GM19438 (cell line): ENCODE results near the gene BIN1.
A peak's percentile ranks its signal among the peaks of the same experiment; 100 is the strongest.

ENCODE experiments used
- ATAC-seq: cut with Tn5 transposase; IDR thresholded peaks from one replicate; pipeline ENCODE4 v1.9.1; 2021; ENCODE audit warnings: low read depth; ENCODE audit not compliant: unreplicated experiment

Gene BIN1

DNA sequence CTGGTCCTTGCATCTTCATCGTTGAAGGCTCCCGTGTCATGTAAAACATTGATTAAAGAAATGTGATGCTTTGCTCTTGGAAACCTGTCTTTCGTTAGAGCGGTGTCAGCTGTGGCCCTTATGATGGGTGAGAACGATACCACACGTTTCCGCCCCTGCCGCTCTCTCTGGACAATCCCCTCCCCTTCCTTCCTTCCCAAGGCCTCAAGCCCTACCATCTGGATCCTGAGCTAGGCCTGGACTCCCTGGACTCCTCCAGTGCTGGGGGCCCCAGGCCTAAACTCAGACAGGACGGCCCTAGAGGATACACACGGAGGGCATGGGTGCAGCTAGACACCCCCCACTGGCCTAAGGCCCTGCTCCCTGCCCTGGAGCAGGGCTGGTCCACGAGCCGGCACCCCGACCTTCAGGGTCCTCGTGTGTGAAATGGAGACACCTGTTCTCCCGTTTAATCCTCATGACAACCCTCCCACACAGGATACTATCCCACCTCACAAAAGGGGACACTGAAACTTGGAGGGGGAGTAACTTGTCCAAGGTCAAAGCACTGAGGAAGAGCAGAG is 13.2 kb downstream of the BIN1 start:
- no peak for ATAC-seq

GRCh38 chr2:127092901-127093516 is 13.9 kb downstream of the BIN1 start:
- ATAC-seq: no peak

DNA sequence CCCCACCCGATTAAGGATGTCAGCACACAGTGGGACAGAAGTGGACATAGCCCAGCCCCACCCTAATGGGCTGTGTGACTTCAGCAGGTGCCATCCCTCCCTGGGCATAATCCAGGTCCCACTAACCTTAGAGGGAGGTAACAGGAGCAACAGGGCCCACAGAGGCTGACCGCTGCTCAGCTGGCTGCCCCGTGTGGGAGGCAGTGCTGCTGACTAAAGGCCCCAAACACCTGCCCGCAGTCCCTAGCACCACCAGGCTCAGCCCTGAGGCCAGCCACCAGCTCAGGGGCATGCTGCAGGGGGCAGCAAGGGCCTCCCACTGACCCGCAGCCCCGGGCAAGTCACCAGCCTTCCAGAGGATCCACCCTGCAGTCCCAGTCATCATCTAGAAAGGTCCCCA is 14.6 kb downstream of the BIN1 start:
- ATAC-seq: no peak

DNA sequence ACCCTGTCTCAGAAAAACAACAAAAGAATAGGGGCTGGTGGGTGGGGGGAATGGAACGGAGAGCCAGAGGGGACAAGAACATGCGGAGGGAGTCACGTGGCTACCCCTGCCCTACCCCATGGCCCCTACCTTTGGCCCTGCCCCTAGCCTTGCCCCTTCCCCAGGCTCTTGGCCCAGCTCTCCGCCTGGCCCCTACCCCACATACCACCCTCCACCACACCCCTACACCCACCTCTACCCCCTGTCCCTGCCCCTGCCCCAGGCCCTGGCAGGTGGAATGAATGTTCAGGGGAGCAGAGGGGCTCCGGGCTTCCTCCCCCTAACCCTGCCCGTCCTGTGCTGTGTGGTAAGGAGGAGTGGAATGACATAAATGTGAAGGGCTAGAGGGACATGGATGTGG is 15.1 kb downstream of the BIN1 start:
- no peak for ATAC-seq

GRCh38 chr2:127091148-127091547 is 15.8 kb downstream of the BIN1 start:
- no peak for ATAC-seq

DNA sequence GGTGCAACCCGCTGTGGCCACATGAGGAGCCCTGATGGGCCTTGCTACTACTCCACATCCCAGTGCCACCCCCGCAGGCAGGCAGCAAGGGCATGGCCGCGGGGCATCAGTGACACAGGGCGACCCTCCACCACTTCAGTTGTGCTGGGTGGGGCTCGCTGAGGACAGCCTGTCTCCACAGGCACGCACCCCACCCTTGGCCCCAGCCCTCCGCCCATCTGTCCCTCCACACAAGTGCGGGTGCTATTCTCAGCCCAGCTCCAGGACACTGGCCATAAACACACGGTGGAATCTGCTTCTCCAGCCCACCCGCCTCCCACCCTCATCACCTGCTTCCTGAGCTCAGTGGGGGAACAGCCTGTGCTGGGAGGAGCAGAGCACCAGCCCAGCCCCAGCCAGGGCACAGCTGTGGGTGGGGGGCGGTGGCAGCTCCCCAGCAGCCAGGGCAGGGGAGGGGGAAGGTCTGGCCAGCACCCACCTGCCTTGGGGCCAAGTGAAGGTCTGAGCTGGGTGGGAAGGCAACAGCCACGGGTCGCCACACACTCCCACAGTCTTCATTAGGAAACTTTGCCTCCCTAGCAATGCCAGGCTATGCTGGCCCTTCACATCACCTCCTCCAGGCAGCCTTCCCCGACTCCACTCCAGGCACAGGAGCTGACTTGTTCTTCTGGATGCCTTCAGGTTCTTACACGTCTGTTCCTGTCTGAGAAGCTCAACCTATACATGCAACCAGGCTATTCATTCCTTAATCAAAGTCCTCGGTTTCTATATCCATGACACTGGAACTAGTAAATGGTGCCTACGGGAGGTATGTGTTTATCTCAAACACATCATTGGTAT is 16.5 kb downstream of the BIN1 start:
- no peak for ATAC-seq

GRCh38 chr2:127089478-127090235 is 17.3 kb downstream of the BIN1 start:
- ATAC-seq: no peak

- no peak for ATAC-seq
Measured at GRCh38 chr2:127088706-127089105, 18.2 kb downstream of the BIN1 start.

GRCh38 chr2:127087791-127088495 is 19.0 kb downstream of the BIN1 start:
- no peak for ATAC-seq

DNA sequence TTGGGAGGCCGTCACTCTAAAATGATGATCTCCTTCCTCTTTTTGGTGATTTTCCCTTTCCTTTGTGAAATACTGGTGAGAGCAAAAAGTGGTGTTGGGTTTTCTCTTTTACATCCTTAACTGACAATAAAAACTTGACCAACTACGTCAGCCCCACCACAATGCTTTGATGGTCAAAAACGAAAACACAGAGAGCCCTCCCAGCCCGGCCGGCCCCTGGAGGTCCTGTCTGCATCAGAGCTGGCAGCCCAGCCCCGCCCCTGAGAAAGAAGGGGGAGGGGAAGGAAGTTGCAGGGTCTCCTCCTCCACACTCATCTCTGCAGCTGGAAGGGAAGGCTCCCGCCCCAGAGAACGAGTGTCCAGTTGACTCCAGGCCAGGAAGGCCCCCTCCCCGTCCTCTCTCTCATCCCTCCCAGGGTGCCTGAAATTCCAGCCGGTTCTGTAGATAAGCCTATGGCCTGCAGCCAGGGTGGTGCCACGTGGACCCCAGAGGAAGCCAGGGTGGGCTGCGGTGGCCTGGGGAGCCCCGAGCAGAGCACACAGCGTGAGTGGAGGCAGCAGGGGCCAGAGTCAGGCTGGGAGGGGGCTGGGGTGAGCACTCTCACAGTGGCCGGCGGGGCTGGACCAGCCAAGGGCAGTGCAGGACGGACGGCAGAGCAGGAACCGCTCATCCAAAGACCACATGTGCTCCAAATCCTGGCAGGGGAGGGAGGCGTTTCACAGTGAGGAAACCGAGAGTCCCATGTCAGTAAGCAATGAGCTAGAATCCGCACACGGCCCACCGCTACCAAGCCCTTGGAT is 19.8 kb downstream of the BIN1 start:
- ATAC-seq: peak; percentile 77

DNA sequence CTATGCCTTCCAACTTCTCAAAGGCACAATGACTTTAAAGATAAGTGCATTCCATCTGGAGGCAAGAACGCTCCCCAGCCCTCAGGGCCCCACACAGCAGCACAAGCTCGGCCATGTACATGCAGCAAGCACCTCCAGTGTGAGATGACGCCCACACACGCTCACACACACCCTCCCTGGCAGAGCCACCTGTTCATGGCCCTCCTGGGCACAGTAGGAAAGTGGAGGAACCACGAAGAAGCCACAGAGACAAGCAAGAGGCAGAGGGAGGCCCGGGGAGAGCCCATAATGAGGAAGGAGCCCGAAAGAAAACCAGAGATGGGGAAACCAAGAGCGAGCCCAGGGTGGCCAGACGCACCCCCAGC is 21.7 kb downstream of the BIN1 start:
- ATAC-seq: no peak

DNA sequence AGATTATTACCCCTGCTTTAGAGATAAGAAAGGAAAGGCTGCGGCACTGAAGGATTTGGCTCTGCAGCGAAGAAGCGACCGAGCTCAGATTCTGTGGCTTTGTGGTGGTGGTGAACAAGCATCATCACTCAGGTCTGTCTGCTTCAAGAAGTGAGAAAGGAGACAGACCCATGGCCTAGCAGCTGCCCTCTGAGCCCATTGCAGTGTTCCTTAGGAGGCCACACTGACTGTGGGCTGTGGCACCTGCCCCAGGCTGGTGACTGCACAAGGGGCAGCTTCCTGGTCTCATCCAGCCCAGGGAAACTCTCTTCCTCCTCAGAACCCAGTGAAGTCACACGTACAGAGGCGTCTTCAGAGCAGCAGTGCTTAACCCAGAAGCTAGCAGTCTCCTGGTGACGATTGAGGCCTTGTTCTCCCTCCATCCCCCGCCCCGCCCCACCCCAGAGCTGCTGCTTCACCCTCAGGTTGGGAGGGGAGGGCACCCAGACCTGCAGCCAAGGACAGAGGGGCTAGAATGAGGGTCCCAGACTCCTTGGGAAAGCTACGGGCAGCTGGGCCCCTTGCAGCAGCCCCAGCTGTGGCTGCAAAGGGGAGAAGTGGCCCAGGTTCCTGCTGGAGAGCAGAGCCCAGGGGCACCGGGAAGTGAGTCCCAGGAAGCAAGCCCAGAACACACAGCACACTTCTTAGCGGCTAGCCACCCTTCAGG is 22.2 kb downstream of the BIN1 start:
- no peak for ATAC-seq

DNA sequence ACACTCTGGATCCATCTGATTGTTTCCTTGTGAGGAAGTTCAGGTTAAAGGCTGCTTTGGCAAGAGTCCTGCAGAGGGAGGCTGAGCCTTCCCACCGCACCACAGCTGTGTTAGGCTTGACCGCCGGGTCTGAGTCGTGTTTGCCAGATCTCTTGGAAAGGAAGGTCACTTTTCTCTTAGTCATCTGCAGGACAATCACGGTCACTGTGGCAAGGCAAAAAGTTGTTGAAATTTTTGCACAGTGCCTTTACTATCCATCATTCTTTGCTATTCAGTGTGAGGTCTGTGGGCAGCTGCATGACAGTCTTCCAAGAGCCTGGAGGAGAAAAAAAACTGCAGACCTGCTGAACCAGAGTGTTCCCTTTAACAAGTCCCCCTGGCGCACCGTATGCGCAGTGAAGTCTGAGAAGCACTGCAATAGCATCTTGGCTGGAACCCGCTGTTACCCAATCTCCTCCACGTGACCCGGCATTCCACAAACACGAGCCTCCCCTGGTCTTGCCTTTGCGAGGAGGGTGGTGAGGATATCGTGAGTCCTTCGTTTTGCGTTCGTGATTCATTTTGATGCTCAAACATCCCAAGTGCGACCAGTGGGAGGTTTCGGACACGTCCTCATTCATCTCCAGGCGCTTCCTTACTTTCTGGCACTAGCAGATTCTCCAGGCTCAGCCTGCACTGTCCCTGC is 23.0 kb downstream of the BIN1 start:
- no peak for ATAC-seq

DNA sequence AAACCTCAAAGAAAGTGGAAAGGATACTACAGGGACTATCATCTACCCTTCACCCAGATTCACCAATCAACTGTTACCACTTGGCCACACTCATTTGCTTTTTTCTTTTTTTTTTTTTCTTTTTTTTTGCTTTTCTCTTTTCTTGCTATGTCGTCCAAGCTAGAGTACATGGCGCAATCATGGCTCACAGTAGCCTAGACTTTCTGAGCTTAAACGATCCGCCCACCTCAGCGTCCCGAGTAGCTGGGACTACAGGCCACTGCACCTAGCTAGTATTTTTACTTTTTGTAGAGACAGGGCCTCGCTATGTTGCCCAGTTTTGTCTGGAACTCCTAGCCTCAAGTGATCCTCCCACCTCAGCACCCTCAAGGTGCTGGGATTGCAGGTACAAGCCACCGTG is 24.0 kb downstream of the BIN1 start:
- ATAC-seq: no peak

GRCh38 chr2:127081826-127082633 is 24.9 kb downstream of the BIN1 start:
- peak; percentile 59 for ATAC-seq

- ATAC-seq: peak; percentile 30
Measured at GRCh38 chr2:127080938-127081755, 25.8 kb downstream of the BIN1 start.
